Measurements from ENCODE around the gene SLC16A12.

DNA sequence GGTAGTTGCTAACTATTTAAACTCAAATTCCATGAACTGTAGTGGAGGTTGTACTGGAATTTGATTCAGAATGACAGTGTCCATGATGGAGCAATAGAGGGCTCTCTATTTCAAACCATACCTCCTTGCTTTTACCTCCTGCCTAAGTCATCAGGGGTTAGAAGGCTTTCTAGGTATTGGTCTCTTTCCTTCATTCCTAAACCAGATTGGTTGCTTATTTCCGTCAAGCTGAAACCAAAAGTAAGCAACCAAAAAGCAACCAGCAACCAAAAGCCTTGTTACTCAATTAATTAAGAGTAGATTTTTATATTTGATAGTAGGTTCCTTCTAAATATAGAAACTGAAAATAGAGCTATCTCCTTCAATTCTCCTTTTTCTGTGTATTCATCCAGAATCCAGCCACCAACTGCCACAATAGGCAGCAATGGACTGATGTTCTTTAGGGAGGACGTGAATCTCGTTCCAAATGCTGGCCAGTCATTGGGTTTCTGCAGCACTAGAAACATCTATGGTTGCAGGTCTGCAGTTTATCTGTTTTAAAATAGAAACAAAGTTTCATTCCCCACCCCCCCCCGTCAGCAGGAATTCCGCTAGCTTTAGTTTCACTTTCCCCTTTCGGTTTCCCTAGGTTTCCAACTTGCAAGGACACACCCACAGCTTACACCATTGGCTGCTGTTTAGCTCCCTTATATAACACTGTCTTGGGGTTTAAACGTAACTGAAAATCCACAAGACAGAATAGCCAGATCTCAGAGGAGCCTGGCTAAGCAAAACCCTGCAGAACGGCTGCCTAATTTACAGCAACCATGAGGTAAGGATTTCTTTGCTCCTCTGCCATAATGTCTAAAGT lies 143.3 kb downstream of the SLC16A12 start, which contains the start of gene IFIT1:
- TF ChIP-seq, protein P1, sequence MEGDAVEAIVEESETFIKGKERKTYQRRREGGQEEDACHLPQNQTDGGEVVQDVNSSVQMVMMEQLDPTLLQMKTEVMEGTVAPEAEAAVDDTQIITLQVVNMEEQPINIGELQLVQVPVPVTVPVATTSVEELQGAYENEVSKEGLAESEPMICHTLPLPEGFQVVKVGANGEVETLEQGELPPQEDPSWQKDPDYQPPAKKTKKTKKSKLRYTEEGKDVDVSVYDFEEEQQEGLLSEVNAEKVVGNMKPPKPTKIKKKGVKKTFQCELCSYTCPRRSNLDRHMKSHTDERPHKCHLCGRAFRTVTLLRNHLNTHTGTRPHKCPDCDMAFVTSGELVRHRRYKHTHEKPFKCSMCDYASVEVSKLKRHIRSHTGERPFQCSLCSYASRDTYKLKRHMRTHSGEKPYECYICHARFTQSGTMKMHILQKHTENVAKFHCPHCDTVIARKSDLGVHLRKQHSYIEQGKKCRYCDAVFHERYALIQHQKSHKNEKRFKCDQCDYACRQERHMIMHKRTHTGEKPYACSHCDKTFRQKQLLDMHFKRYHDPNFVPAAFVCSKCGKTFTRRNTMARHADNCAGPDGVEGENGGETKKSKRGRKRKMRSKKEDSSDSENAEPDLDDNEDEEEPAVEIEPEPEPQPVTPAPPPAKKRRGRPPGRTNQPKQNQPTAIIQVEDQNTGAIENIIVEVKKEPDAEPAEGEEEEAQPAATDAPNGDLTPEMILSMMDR (conservative IDR thresholded peaks at IDR 0.05 in 1 of 2, IDR thresholded peaks at IDR 0.05 in 1 of 2; ENCODE audit: low read depth in 1 of 2, low read length in 2 of 2), result no peak
- no peak for TF ChIP-seq EZH2 (IDR thresholded peaks at IDR 0.05; ENCODE audit: low read length, missing control alignments)
